Fibroblast of lung (primary cell): Measurements from ENCODE around the gene MB21D2.

ENCODE experiments used
- CTCF ChIP-seq, 2 donors: IDR thresholded peaks in 1 of 2; conservative IDR thresholded peaks in 1 of 2; 1 replicate in 1 of 2; 2 replicates in 1 of 2; pipeline ENCODE4 v1.5.1; 2011 to 2012; ENCODE audit warnings: low read length in 2 of 2, control low read depth in 1 of 2, inconsistent platforms in 1 of 2, low read depth in 1 of 2, mild to moderate bottlenecking in 1 of 2
- EZH2 ChIP-seq: IDR thresholded peaks from 2 replicates; pipeline ENCODE4 v1.5.1; 2012; ENCODE audit warnings: low read length, control low read depth, mild to moderate bottlenecking; ENCODE audit errors: missing control alignments

- TF ChIP-seq EZH2 = no peak
- no peak for TF ChIP-seq CTCF (conservative IDR thresholded peaks at IDR 0.05 in 1 of 2, IDR thresholded peaks at IDR 0.05 in 1 of 2; ENCODE audit: low read depth in 1 of 2, low read length in 2 of 2)
Observed at GRCh38 chr3:192879346-192880031, 38.2 kb downstream of the MB21D2 start.
